Globus pallidus (tissue), 1 donor: ENCODE results near the gene B3GALT6.
A peak's percentile ranks its signal among the peaks of the same experiment; 100 is the strongest.

Source experiments
- DNase-seq: peaks from one replicate; pipeline ENCODE4 v3.0.0-alpha.2; 2015; ENCODE audit warnings: low spot score

The B3GALT6 gene

DNA sequence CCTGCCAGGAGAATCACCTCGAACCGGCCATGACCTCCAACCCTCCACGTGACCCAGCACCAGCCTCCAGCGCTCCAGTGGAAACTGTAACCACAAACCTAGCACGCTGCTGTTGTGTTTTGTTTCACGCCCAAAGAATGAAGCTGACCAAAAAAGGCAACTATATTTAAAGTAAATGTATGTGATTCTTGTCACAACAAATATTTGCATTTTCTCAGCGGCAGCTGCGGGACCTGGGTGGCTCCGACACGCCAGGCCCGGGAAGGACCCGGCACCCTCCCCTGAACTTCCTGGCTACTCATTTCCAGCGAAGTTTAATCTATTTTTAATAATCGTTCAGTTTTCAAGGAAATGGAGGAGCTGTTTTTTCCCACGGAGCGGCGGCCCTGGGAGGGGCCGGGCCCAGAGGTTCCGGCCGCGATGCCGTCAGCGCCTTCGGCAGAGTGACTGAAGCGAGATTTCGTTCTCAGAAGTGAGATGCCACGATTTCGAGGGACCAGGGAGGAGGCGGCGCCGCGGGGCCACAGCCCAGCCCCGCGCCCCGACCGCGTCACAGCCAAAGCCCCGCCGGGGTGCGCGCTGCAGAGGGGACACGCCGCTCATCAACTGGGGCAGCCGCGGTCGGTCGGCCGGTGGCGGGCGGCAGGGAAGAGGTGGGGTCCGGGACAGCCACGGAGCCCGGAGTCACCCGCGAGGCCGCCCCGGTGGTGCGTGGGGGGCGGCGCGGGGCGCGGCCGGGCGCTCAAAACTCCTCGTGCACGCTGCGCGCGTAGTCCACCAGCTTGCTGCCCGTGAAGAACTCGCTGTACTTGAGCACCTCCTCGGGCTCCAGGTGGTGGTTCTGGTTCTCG lies 15.0 kb upstream of the B3GALT6 start:
- no peak for DNase-seq

GRCh38 chr1:1217621-1218523 lies 14.2 kb upstream of the B3GALT6 start:
- DNase-seq, result no peak

DNA sequence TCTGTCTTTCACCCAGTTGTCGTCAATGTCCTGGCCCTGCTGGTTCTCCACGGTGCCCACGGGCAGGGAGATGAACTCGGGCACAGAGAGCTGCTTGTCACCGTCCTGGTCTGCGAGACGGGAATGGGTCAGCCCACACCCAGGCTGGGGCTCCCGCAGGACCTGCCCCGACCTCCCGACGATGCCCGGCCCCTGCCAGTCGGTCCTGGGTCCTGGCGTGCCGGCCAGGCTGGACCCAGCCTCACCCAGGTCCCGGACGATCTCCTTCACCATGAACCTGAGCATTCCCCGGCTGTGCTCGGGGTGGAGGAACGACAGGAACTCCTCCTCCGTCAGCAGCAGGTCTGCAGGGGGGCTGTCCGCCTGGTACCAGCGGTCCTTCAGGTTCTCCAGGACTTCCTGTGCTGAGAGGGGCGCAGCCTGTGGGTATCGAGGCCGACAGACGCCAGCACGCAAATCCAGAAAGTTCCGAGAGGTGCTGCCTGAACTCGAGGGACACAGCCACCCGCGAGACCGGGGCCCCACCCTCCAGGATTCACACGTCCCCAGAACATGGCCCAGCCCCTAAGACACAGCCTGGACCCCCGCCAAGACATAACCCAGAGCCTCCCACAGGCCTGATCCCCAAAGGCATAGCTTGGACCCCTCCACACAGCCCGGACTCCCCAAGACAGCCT lies 13.4 kb upstream of the B3GALT6 start:
- no peak for DNase-seq

DNA sequence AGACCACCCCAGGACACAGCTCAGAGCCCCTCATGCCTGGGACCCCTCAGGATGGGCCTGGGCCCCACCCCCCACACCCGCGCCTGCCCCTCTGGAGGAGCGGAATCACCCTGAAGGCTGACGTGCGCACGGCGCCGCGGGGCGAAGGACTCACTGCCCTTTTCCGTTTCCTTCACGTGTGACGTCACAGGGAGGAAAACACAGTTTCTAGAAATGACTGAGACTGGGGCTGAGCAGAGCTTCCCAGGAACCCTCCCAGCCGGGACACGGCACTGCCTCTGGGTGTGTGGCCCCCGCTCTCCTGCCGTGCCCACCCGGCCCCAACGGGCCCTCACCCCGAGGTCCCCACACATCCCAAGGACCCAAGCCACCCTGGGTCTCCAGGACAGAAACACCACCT lies 12.7 kb upstream of the B3GALT6 start:
- DNase-seq, result no peak

DNA sequence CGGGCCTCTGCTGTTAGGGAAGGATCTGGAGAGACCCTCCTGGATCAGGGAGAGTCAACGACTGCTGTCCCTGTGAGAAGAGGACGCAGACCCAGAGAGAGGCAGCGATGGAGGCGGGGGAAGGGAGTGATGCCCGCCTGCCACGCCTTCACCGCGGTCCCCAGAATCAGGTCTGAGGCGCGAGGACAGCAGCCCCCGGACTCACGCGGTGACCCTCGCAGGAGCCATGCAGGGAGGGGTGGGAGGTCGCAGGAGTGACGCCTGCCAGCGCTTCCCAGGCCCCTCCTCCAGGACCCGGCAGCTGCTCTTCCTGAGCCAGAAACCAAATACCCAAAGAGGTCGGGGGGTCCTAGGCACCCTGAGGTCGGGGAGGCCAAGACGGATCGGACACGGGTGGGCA lies 11.8 kb upstream of the B3GALT6 start:
- no peak for DNase-seq

- no peak for DNase-seq
Observed at GRCh38 chr1:1221887-1222574, 10.0 kb upstream of the B3GALT6 start.

GRCh38 chr1:1222575-1223225 lies 9.3 kb upstream of the B3GALT6 start:
- DNase-seq, result no peak

DNA sequence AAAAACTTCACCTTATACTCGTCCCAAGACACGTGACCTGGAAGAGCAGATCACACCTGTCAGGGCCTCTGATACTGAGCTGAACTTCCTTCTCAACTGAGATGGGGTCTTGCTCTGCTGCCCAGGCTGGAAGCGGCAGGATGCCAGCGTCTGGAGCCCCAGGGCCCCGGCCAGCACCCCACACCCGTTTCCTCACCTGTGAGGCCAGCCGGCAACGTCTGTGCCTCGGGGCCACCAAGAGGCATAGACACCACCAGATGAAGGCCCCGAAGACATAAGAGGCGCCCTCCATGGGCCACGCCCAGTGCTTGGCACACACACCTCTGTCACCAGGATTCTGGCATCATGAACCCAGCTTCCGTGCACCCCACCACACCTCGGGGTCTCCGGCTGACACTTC lies 8.7 kb upstream of the B3GALT6 start:
- DNase-seq, result no peak

- DNase-seq, result no peak
Observed at GRCh38 chr1:1223891-1224290, 8.1 kb upstream of the B3GALT6 start.

DNA sequence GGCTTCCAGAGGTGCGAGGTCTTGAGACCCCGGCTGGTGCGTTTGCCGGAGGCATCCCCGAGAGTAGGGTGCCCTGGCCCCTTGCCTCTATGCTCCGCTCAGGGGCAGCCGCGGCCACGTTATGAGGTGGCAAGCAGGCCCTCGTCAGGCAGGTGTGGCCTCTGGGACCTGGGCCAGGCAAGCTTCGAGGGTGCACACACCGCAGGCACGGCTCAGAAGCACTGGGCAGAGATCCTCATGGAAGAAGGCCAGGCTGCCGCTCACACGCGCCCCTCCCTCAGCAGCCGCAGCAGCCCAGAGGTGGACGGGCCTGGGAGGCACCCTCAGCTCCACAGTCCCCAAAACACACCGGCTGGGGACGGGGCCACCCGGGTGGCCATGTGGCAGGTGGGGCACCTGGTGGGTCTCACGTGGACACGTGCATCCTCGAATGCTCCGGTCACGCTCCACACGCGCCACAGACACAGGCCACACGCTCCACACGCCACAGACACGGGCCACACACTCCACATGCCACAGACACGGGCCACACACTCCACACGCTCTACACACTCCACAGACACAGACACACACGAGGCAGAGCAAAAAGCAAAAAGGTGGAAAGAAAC lies 6.7 kb upstream of the B3GALT6 start:
- no peak for DNase-seq

DNA sequence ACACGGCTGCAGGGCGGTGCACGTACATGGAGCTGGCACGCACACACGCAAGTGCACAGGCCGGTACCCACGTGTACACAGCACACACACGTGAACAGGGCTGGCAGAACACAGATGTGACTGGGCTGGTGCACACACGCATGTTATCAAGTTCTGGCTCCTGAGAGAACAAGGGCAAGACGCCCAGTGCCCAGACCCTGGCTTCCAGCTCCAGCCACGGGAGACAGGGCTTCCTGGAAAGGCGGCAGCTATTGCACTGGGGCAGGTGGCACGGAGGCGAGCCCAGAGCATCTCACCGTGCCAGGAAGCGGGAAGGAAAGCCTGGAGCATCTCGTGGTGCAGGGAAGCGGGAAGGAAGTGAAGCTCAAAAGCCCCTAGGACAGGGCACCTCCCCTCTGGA lies 6.1 kb upstream of the B3GALT6 start:
- DNase-seq, result no peak

GRCh38 chr1:1226566-1227362 lies 5.3 kb upstream of the B3GALT6 start:
- no peak for DNase-seq

DNA sequence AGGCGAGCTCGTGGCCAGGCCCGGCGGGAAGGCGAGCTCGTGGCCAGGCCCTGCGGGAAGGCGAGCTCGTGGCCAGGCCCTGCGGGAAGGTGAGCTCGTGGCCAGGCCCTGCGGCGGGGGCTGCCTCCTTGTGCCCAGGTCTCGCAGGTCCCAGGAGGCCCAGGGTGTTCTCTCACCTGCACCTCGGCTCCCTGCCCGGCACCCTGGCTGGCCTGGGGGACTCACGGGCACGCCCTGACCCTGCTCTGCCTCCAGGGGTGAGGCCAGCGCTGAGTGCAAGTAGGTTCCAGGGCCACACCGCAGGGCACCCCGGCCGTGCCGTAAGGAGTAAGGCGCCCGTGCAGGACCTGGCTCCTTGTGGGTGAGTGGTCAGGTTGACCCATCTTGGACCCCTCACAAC lies 4.7 kb upstream of the B3GALT6 start:
- no peak for DNase-seq

GRCh38 chr1:1228187-1228586 lies 3.9 kb upstream of the B3GALT6 start:
- no peak for DNase-seq

DNA sequence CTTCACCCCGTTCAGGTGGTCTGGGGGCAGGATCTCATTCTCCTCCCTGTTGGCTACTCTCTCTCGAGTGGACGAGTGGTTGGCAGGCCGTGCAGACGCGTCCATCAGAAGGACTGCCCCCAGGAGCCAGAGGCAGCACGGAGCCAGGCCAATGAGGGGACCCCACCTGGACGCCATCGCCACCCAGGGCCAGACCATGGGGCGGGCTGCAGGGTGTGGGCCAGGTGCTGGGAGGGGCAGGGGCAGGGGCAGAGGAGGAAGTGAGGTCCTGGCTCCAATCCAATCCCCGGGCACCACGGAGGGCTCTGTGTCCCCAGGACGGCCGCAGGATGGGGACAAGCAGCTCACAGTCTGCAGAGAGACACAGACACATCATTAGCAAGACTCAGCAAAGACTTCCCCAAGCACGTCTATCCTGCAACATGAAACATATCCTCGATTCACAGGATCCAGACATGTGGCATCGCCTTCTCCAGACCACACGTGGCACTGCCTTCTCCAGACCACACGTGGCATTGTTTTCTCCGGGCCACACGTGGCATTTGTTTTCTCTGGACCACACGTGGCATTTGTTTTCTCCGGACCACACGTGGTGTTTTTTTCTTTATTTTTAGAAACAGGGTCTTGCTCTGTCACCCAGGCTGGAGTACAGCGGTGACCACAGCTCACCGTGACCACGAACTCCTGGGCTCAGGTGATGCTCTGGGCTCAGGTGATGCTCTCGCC lies 3.3 kb upstream of the B3GALT6 start:
- no peak for DNase-seq

DNA sequence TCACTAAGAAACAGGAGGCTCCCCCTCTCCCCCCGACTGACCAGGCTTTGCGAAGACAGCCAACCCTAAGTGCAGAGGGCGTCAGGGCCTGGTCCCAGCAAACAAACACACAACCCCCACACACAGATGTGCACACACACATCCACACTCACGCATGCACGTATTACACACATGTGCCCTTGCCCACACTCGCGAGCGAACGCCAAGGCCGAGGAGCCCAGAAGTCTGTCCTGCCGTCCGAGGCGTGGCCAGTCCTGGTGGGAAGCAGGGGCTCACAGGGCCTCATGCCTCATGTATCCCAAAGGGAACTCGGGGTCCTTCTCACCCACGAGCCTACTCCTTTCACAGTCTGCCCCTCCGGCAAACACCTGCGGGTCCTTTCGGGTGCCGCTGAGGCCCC lies 2.3 kb upstream of the B3GALT6 start:
- no peak for DNase-seq

- DNase-seq, result peak; percentile 11
Observed at GRCh38 chr1:1230656-1231399, 1.2 kb upstream of the B3GALT6 start.

DNA sequence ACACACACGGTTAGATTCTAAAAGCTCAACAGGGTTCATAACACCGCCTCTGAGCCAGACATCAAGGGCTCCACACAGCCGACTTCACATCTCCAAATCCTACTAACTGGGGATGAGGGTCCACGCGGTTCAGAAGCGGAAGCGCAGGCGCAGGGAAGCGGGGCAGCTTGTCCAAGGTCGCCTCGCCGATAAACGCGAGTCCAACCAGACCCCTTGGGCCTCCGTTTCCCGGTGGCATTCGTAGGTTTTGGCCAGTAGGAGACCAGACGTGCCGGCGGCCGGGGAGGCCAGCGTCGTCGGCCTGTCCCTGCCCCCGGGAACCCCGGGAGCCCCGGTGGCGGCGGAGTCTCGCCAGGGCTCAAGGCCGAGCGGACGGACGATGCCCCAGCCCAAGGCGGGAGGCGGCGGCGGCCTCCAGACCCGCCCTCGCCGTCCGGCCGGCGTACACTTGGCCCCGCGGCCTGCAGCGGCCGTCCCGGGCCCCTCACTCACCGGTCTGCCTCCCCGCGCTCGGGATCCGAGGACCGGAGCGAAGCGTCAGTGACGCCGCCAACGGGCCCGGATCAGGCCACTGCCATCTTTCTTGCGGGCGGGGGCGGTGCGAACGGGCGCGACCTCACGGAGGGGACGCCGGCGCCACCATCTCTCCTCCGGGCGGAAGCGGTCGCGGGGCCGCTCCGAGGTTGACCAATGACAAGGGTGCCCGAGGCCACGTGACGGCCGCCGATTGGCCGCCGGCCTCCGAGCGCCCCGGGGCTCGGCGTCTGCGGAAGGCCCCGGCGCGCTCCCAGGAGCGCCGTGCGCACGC lies 433 bp upstream of the B3GALT6 start, which contains the start of gene SDF4:
Gene SDF4, minus strand, starts transcription at position 602 of the 808 bp plus-strand sequence. CDS start 3,229 bp downstream, outside the sequence.
- peak; percentile 96 for DNase-seq
